IMR-90 (cell line): Measurements from ENCODE around the gene PPP6R3.

Experiments
- BHLHE40 ChIP-seq: fragments of 150-350 bp; IDR thresholded peaks from 2 replicates; pipeline ENCODE4 v1.6.1; 2016; ENCODE audit warnings: mild to moderate bottlenecking, low read depth, low read length
- CHD1 ChIP-seq: IDR thresholded peaks from 2 replicates; pipeline ENCODE4 v1.6.1; 2012; ENCODE audit warnings: low read depth, low read length, improper control_type of control experiment
- FOS ChIP-seq: fragments of 150-350 bp; IDR thresholded peaks from 2 replicates; pipeline ENCODE4 v1.6.1; 2016; ENCODE audit warnings: low read depth, low read length
- MAFK ChIP-seq: IDR thresholded peaks from 2 replicates; pipeline ENCODE4 v1.6.1; 2012; ENCODE audit warnings: low read depth, low read length, improper control_type of control experiment
- MXI1 ChIP-seq: IDR thresholded peaks from 2 replicates; pipeline ENCODE4 v1.6.1; 2012; ENCODE audit warnings: low read depth, mild to moderate bottlenecking, low read length, moderate library complexity, borderline replicate concordance
- POLR2A ChIP-seq: IDR thresholded peaks from 2 replicates; pipeline ENCODE4 v1.6.1; 2012; ENCODE audit warnings: mild to moderate bottlenecking, low read depth, low read length
- SMC3 ChIP-seq: fragments of 150-350 bp; IDR thresholded peaks from 2 replicates; pipeline ENCODE4 v1.6.1; 2016; ENCODE audit warnings: low read depth, mild to moderate bottlenecking, antibody characterized with exemption, low read length, moderate library complexity
- TF ChIP-seq, protein P1 (sequence below): conservative IDR thresholded peaks from 2 replicates; pipeline ENCODE4 v1.5.1; 2012; ENCODE audit warnings: mild to moderate bottlenecking, low read depth, low read length, improper control_type of control experiment

DNA sequence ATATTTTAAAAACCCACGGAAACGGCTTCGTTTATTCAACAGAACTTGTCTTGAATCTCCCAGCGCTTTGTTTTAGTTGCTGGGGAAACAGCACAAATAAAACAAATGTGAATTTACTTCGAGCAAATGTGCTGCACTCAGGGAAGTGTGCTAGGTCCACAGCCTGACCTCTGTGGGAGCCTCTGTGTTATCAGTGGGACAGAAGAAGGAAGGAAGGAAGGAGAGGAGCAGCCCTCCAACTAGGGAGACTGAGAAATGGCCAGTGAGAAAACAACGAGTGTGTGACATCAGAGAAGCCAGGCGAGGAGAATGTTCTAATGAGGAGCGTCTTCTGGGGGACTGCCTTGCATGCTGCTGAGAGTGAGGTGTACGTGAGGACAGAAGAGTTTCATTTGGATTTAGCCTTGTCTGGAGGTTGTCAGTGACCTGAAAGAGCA is 42.7 kb downstream of the PPP6R3 start:
- TF ChIP-seq, protein P1, sequence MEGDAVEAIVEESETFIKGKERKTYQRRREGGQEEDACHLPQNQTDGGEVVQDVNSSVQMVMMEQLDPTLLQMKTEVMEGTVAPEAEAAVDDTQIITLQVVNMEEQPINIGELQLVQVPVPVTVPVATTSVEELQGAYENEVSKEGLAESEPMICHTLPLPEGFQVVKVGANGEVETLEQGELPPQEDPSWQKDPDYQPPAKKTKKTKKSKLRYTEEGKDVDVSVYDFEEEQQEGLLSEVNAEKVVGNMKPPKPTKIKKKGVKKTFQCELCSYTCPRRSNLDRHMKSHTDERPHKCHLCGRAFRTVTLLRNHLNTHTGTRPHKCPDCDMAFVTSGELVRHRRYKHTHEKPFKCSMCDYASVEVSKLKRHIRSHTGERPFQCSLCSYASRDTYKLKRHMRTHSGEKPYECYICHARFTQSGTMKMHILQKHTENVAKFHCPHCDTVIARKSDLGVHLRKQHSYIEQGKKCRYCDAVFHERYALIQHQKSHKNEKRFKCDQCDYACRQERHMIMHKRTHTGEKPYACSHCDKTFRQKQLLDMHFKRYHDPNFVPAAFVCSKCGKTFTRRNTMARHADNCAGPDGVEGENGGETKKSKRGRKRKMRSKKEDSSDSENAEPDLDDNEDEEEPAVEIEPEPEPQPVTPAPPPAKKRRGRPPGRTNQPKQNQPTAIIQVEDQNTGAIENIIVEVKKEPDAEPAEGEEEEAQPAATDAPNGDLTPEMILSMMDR = no peak
- TF ChIP-seq MAFK (no peak), BHLHE40 (no peak), SMC3 (no peak), POLR2A (no peak), FOS (no peak), CHD1 (no peak), MXI1 (no peak)
